Spleen (tissue), 11 donors: ENCODE results near the gene MAPK8IP3. TPM values are rescaled to one million over a fixed set of nuclear protein-coding genes. Genes with fewer than 3 reads are reported as not detected.

Source experiments
- DNase-seq: peaks from one replicate; pipeline ENCODE4 v3.0.0-alpha.2; 2020
- H3K27ac ChIP-seq, 8 donors: fragments of 200-600 bp; sonication (generic) in 7 of 8; 1 replicate in 4 of 8; 2 replicates in 4 of 8; pipeline versions ENCODE4 v1.5.0 to v1.8.0; 2016 to 2021; ENCODE audit warnings: inconsistent platforms in 4 of 8, mild to moderate bottlenecking in 4 of 8, moderate library complexity in 1 of 8
- H3K27me3 ChIP-seq, 7 donors: fragments of 200-600 bp; sonication (generic) in 6 of 7; replicated peaks in 1 of 7; 1 replicate in 4 of 7; 2 replicates in 3 of 7; pipeline versions ENCODE4 v1.5.0 to v1.8.0; 2016 to 2021; ENCODE audit warnings: inconsistent platforms in 3 of 7, mild to moderate bottlenecking in 1 of 7
- H3K36me3 ChIP-seq, 6 donors: fragments of 200-600 bp; sonication (generic) in 5 of 6; 1 replicate in 4 of 6; 2 replicates in 2 of 6; pipeline versions ENCODE4 v1.5.0 to v1.8.0; 2016 to 2021; ENCODE audit warnings: inconsistent platforms in 2 of 6
- H3K4me1 ChIP-seq, 6 donors: fragments of 200-600 bp; sonication (generic) in 5 of 6; 1 replicate in 3 of 6; 2 replicates in 3 of 6; pipeline versions ENCODE4 v1.5.0 to v1.8.0; 2016 to 2021; ENCODE audit warnings: inconsistent platforms in 3 of 6
- H3K4me3 ChIP-seq, 8 donors: fragments of 200-600 bp; sonication (generic) in 7 of 8; 1 replicate in 4 of 8; 2 replicates in 4 of 8; pipeline versions ENCODE4 v1.5.0 to v1.8.0; 2016 to 2021; ENCODE audit warnings: inconsistent platforms in 4 of 8, mild to moderate bottlenecking in 4 of 8, moderate library complexity in 2 of 8
- H3K9me3 ChIP-seq, 8 donors: fragments of 200-600 bp; sonication (generic) in 7 of 8; 1 replicate in 4 of 8; 2 replicates in 4 of 8; pipeline versions ENCODE4 v1.5.0 to v1.8.0; 2016 to 2021; ENCODE audit warnings: inconsistent platforms in 4 of 8
- POLR2A ChIP-seq, 3 donors: fragments of 450-650 bp; IDR thresholded peaks; one replicate each; pipeline ENCODE4 v1.5.1; 2017; ENCODE audit warnings: antibody characterized with exemption in 3 of 3, mild to moderate bottlenecking in 1 of 3
- POLR2AphosphoS5 ChIP-seq, 3 donors: sonication (generic); formaldehyde crosslinking; IDR thresholded peaks; one replicate each; pipeline ENCODE4 v1.5.1; 2017; ENCODE audit warnings: antibody characterized with exemption in 3 of 3
- WGBS, 5 donors: extraction: QIAGEN DNeasy Blood & Tissue Kit in 3 of 5; methylation state at CpG; one replicate each; pipeline versions ENCODE4 v1.1.5 to v1.1.7; 2013 to 2018; 5-methylcytosine and 5-hydroxymethylcytosine counted together
- intact Hi-C: fragments of 100-400 bp; cut with DNase I; formaldehyde crosslinking; loops from one replicate; pipeline ENCODE4 v1.15.0; 2023; ENCODE audit warnings: low total_unique reads
- polyA plus RNA-seq, 3 donors: library from polyadenylated mRNA; stranded (reverse); fragments of 200-250 nt; gene quantifications; one replicate each; pipeline ENCODE4 v1.2.1, GENCODE V29; 2013
- total RNA-seq, 7 donors: library from RNA; depleted of rRNA in 3 of 7; stranded (reverse); fragments of >200 nt in 3 of 7; fragmentation: NEBNext Ultra II Directional in 4 of 7; extraction: Animal tissue kit (Norgen Biotek cat#: 25700) in 4 of 7; gene quantifications; one replicate each; pipeline versions ENCODE4 v1.1.0 to v1.2.1, GENCODE V29; 2016 to 2021
- TF ChIP-seq, protein P1 (sequence below), 11 experiments: fragments of 200-600 bp in 7 of 11; fragments of 450-650 bp in 4 of 11; sonication (generic) in 4 of 11; IDR thresholded peaks in 8 of 11; conservative IDR thresholded peaks in 3 of 11; 1 replicate in 7 of 11; 2 replicates in 4 of 11; pipeline versions ENCODE4 v1.4.0 to v1.8.0; 2016 to 2021; ENCODE audit warnings: antibody characterized with exemption in 11 of 11, inconsistent platforms in 4 of 11, mild to moderate bottlenecking in 1 of 11
- donor health status: healthy with polysubstance abuse.
- donor health status: DM: no; HTN: no; CAD: no; lungs with moderate emphysema.
- donor health status: DM: no; HTN: no; CAD: no.
- donor health status: Bipolar disorder and iron deficiency.
- donor health status: healthy.
- donor health status: DM: no; HTN: no; CAD: no.
- donor health status: DM: yes; HTN: yes; CAD: no.

MAPK8IP3 gene
- total and polyA plus RNA-seq, 10 donors = 27.2 to 134 (median 114) TPM

GRCh38 chr16:1768061-1768766, 62.2 kb downstream of the MAPK8IP3 start:
- TF ChIP-seq, protein P1, sequence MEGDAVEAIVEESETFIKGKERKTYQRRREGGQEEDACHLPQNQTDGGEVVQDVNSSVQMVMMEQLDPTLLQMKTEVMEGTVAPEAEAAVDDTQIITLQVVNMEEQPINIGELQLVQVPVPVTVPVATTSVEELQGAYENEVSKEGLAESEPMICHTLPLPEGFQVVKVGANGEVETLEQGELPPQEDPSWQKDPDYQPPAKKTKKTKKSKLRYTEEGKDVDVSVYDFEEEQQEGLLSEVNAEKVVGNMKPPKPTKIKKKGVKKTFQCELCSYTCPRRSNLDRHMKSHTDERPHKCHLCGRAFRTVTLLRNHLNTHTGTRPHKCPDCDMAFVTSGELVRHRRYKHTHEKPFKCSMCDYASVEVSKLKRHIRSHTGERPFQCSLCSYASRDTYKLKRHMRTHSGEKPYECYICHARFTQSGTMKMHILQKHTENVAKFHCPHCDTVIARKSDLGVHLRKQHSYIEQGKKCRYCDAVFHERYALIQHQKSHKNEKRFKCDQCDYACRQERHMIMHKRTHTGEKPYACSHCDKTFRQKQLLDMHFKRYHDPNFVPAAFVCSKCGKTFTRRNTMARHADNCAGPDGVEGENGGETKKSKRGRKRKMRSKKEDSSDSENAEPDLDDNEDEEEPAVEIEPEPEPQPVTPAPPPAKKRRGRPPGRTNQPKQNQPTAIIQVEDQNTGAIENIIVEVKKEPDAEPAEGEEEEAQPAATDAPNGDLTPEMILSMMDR (IDR thresholded peaks at IDR 0.05 in 8 of 11, conservative IDR thresholded peaks at IDR 0.05 in 3 of 11) = no peak
- TF ChIP-seq POLR2AphosphoS5 (IDR thresholded peaks at IDR 0.05) (peak in 2 of 3 donors; percentile 43 to 48), POLR2A (IDR thresholded peaks at IDR 0.05) (no peak)
- H3K27me3 ChIP-seq = no peaks in the 10 kb centered on the region
- H3K9me3 ChIP-seq = no peaks in the 10 kb centered on the region
- no peak overlapping the region for H3K4me3 ChIP-seq
- no peak overlapping the region for H3K27ac ChIP-seq
- peaks cover 7 to 39% (median 25%) of the 10 kb centered on the region in 6 donors for H3K4me1 ChIP-seq
- peaks cover 0 to 68% (median 63%) of the 10 kb centered on the region in 6 donors for H3K36me3 ChIP-seq
- intact Hi-C loops = no loop called here
- 87 to 94% (median 88%) methylated on average over 39 to 41 of the region's 41 CpGs for WGBS, 5 donors
- peak; percentile 78 for DNase-seq

DNA sequence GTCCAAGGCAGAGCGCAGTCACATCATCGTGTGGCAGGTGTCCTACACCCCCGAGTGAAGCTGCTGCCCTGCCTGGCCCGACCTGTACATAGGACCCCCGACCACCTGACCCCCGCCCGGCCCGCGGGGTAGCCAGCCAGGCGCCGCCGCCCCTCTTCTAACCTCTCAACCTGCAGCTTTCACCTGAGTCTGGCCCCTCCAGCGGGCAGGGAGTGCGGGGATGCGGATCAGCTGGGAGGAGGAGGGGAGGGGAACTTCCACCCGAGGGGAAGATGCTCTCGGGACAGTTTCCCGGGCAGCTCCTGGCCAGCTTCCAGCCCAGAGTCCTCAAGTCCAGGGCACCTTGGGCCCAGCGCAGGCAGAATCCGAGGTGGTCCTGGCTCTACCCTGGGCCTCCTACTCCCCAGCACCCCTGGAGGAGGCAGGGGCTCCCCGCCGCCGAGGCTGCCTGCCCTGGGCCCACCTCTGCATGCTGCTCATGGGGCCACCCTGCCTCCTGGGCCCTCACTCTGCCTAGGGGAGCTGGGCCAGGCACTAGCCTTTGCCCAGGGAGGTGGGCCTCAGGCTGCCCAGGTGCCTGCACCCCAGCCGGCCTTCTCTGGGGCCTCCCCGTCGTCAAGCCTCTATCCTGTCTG, 62.9 kb downstream of the MAPK8IP3 start:
- no peaks in the 10 kb centered on the region for H3K9me3 ChIP-seq
- peaks cover 11 to 45% (median 29%) of the 10 kb centered on the region in 6 donors for H3K4me1 ChIP-seq
- peaks cover 0 to 61% (median 57%) of the 10 kb centered on the region in 6 donors for H3K36me3 ChIP-seq
- DNase-seq = peak; percentile 75
- H3K27ac ChIP-seq = peak overlapping the region in 2 of 8 donors; percentile 17 to 96
- H3K27me3 ChIP-seq = no peaks in the 10 kb centered on the region
- TF ChIP-seq POLR2AphosphoS5 (IDR thresholded peaks at IDR 0.05) = peak in 1 of 3 donors; percentile 41
- TF ChIP-seq, protein P1 (IDR thresholded peaks at IDR 0.05 in 8 of 11, conservative IDR thresholded peaks at IDR 0.05 in 3 of 11) = no peak
- intact Hi-C loops = no loop called here
- no peak overlapping the region for H3K4me3 ChIP-seq
- WGBS, 5 donors = 80 to 88% (median 85%) methylated on average over 16 to 26 of the region's 26 CpGs

- H3K4me3 ChIP-seq = peak overlapping the region in 4 of 8 donors; percentile 98 to 100 (median 99)
- 76 to 88% (median 86%) methylated on average over 17 to 27 of the region's 27 CpGs for WGBS, 5 donors
Measured at GRCh38 chr16:1769402-1770300, 63.7 kb downstream of the MAPK8IP3 start.

More at GRCh38 chr16:1769402-1770300, 63.7 kb downstream of the MAPK8IP3 start:
- intact Hi-C loops = no loop called here
- peak overlapping the region; percentile 65 to 97 (median 96) for H3K27ac ChIP-seq
- H3K9me3 ChIP-seq = no peaks in the 10 kb centered on the region
- peaks cover 0 to 54% (median 50%) of the 10 kb centered on the region in 6 donors for H3K36me3 ChIP-seq
- H3K4me1 ChIP-seq = peaks cover 19 to 53% (median 36%) of the 10 kb centered on the region in 6 donors
- no peaks in the 10 kb centered on the region for H3K27me3 ChIP-seq
- peak; percentile 1 to 7 (median 5) for TF ChIP-seq POLR2AphosphoS5 (IDR thresholded peaks at IDR 0.05)
- TF ChIP-seq, protein P1 (IDR thresholded peaks at IDR 0.05 in 8 of 11, conservative IDR thresholded peaks at IDR 0.05 in 3 of 11) = no peak
- DNase-seq = peak; percentile 78
